ENCODE results near the gene GABRB2.
"Not testable (repeated sequence)": the region's sequence is repeated elsewhere in the genome, so short reads cannot be mapped to it uniquely, and the experiment has no call there.

Gene GABRB2

DNA sequence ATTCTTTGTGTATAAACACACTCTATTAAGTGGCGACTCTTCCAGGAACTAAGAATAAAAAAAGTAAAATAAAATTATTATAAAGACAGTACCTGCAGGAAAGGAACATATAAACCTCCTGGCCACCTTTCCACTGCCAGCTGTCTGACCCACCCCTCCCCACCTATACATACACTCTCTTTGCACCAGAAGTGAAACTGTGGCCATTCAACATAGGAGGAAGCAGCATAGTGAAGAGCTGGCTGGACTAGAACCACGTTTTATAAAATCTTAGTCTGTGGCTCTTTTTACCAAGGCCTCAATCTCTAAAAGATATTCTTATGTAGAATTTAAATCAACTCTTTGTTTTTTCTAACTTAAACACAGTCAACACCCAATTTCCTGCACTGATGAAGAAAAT lies 289.6 kb downstream of the GABRB2 start:
- no peak for DNase-seq (ENCODE audit: low read depth in 2 of 3, low spot score in 2 of 3)

DNA sequence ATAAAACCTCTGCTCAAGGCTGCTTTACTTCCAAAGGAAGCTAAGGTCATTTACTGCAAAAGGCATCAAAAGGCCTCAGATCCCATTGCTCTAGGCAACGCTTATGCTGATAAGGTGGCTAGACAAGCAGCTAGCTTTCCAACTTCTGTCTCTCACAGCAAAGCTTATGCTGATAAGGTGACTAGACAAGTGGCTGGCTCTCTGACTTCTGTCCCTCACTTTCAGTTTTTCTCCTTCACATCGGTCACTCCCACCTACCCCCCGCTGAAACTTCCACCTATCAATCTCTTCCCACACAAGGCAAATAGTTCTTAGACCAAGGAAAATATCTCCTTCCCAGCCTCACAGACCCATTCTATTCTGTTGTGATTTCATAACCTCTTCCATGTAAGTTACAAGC lies 293.6 kb downstream of the GABRB2 start:
- DNase-seq (ENCODE audit: low read depth in 2 of 3, low spot score in 2 of 3), result not testable (repeated sequence)

GRCh38 chr5:161246749-161247148 lies 299.8 kb downstream of the GABRB2 start:
- no peak for DNase-seq (ENCODE audit: low read depth in 2 of 3, low spot score in 2 of 3)

GRCh38 chr5:161245846-161246245 lies 300.7 kb downstream of the GABRB2 start:
- not testable (repeated sequence) for DNase-seq (ENCODE audit: low read depth in 2 of 3, low spot score in 2 of 3)
